Measurements from ENCODE around the gene TMEM250. TPM values are rescaled to one million over a fixed set of nuclear protein-coding genes. Genes with fewer than 3 reads are reported as not detected.

Gene TMEM250
- total and polyA plus RNA-seq, 9 of the 15 experiments (the other 6 are each of a cell fraction or from before 2014, with no cell fraction given): 0.32 to 44.6 (median 12.2) TPM

DNA sequence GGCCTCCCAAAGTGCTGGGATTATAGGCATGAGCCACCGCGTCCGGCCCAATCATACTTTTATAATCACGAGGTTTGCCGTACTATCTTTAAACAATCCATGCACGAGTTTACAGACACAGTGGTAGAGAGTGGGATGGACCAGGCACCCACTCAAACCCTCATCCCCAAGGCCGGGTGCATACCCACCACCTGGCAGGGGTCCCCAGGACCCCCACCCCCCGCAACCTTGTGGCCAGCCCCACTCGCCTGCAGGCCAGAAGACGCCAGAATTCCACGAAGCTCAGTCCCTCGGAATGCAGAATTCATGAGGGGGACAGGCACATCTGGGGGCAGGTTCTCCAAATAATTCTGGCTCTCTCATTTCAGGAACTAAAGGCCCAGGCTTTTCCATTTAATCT, 40.7 kb downstream of the TMEM250 start:
- Histone ChIP-seq H3K27me3 (ENCODE audit: control insufficient read depth in 2 of 2, insufficient read depth in 2 of 2, low read length in 2 of 2) (no peaks in the 10 kb centered on the region), H3K36me3 (ENCODE audit: control insufficient read depth, insufficient read depth, low read length) (peaks cover 60% of the 10 kb centered on the region), H3K79me2 (ENCODE audit: control insufficient read depth, insufficient read depth, low read length) (peaks cover 90% of the 10 kb centered on the region), H3K4me3 (no peak overlapping the region), H3K27ac (ENCODE audit: extremely low read depth, low read depth, low read length) (no peak overlapping the region), H3K9me3 (replicated peaks; ENCODE audit: control insufficient read depth, insufficient read depth, low read depth, low read length) (no peaks in the 10 kb centered on the region), H3K4me1 (replicated peaks in 1 of 2; ENCODE audit: control insufficient read depth in 2 of 2, insufficient read depth in 2 of 2, low read length in 2 of 2) (peaks cover 0 to 59% of the 10 kb centered on the region in 2 experiments; a peak in 2 of 5 replicates), H2AFZ (ENCODE audit: low read depth, low read length) (no peak overlapping the region), H3K4me2 (ENCODE audit: insufficient read depth, low read length) (no peak overlapping the region), H4K20me1 (replicated peaks; ENCODE audit: control insufficient read depth, insufficient read depth, low read length) (peaks cover 17% of the 10 kb centered on the region), H3K9ac (ENCODE audit: insufficient read depth in 1 of 2, low read depth in 2 of 2, low read length in 2 of 2) (no peak overlapping the region), H3K9me1 (ENCODE audit: control insufficient read depth, insufficient read depth, low read length) (peaks cover 5% of the 10 kb centered on the region)
- in situ Hi-C loops (cut with MboI) (no loop called here), intact Hi-C loops (cut with micrococcal nuclease) (no loop called here)
- POLR2A ChIA-PET: no interaction called here
- ATAC-seq: no peak
- 87% methylated on average over 11 of the region's 12 CpGs for WGBS (ENCODE audit: insufficient coverage, low coverage, missing lambda C conversion rate)
- TF ChIP-seq, protein P1, sequence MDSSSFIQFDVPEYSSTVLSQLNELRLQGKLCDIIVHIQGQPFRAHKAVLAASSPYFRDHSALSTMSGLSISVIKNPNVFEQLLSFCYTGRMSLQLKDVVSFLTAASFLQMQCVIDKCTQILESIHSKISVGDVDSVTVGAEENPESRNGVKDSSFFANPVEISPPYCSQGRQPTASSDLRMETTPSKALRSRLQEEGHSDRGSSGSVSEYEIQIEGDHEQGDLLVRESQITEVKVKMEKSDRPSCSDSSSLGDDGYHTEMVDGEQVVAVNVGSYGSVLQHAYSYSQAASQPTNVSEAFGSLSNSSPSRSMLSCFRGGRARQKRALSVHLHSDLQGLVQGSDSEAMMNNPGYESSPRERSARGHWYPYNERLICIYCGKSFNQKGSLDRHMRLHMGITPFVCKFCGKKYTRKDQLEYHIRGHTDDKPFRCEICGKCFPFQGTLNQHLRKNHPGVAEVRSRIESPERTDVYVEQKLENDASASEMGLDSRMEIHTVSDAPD (CRISPR knock-in tag; IDR thresholded peaks at IDR 0.05): no peak
- TF ChIP-seq JUNB (CRISPR knock-in tag; conservative IDR thresholded peaks at IDR 0.05) (no peak), MAFG (tag; conservative IDR thresholded peaks at IDR 0.05) (no peak), SP1 (CRISPR knock-in tag; IDR thresholded peaks at IDR 0.05) (no peak), ZBTB1 (CRISPR knock-in tag; IDR thresholded peaks at IDR 0.05; ENCODE audit: borderline replicate concordance, low read depth) (no peak), RHOXF2B (CRISPR knock-in tag; conservative IDR thresholded peaks at IDR 0.05) (no peak), NCOA4 (IDR thresholded peaks at IDR 0.05; ENCODE audit: partially characterized antibody) (no peak), SMAD1 (IDR thresholded peaks at IDR 0.05; ENCODE audit: low read depth, low read length, partially characterized antibody) (no peak), GATA2 (CRISPR knock-in tag; IDR thresholded peaks at IDR 0.05) (no peak), ZNF586 (CRISPR knock-in tag; conservative IDR thresholded peaks at IDR 0.05) (no peak), ZNF780A (CRISPR knock-in tag; IDR thresholded peaks at IDR 0.05) (no peak), ETS2 (tag; IDR thresholded peaks at IDR 0.05; ENCODE audit: borderline replicate concordance, poor library complexity, severe bottlenecking) (no peak), WHSC1 (IDR thresholded peaks at IDR 0.05; ENCODE audit: low read length) (no peak), GATAD2A (IDR thresholded peaks at IDR 0.05) (no peak), ZNF507 (tag; conservative IDR thresholded peaks at IDR 0.05) (no peak), TAF7 (tag; IDR thresholded peaks at IDR 0.05) (no peak), E4F1 (CRISPR knock-in tag; IDR thresholded peaks at IDR 0.05; ENCODE audit: borderline replicate concordance) (no peak)
- TF ChIP-seq, protein P2, sequence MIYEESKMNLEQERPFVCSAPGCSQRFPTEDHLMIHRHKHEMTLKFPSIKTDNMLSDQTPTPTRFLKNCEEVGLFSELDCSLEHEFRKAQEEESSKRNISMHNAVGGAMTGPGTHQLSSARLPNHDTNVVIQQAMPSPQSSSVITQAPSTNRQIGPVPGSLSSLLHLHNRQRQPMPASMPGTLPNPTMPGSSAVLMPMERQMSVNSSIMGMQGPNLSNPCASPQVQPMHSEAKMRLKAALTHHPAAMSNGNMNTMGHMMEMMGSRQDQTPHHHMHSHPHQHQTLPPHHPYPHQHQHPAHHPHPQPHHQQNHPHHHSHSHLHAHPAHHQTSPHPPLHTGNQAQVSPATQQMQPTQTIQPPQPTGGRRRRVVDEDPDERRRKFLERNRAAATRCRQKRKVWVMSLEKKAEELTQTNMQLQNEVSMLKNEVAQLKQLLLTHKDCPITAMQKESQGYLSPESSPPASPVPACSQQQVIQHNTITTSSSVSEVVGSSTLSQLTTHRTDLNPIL (CRISPR knock-in tag; IDR thresholded peaks at IDR 0.05): no peak
- no peak for FAIRE-seq
- CTCF ChIA-PET (ENCODE audit: low intra/inter-chr PET ratio): no interaction called here
- BruUV-seq (replicated peaks): no TSS peak
- no peak for DNase-seq (ENCODE audit: extremely low read depth in 1 of 4, low spot score in 3 of 4)
